Epidermal melanocyte (primary cell): Measurements from ENCODE around the gene BTBD2.

Source experiments
- DNase-seq: peaks from one replicate; pipeline ENCODE4 v3.0.0; 2011; ENCODE audit warnings: low spot score; ENCODE audit not compliant: insufficient read length

BTBD2 gene

DNA sequence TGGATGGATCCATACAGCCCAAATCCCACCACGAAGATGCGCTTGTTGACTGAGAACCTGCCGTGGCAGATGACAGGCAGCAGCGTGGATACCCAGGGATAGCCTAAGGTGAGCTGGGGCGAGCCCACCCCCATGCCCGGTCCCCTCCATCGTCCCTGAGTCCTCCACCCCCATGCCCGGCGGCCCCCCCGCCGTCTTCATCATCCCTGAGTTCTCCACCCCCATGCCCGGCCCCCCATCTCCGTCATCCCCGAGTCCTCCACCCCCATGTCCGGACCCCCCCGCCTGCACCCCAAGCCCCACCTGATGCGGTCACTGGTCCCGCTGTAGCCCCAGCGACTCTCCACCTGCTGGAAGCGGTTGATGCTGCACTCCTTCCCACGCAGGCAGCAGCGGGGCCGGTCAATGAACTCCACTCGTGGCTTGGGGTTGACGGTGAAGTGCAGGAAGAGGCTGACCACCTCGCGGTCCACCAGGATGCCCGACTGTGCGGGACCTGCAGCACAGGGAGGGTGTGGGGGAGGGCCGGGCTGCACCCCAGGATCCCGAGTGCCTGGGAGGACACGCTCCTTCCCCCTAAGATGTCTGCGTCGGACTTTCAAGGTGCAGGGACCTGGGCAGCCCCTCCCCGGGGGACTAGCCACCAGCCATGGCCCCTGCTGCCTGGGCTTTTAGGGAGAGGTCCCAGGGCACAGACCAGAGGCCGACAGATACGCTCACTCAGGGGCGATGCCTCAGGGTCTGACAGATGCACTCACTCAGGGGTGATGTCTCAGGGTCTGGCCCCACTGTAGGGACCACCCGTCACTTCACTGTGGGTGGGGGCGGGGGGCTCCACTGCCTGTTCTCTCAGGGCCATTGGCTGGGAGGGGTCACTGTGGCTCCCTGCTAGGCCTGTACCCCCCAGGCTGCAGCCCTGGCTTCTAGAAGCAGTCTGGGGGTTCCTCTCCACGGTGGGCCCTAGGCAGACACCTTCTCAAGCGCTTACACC is 28.0 kb downstream of the BTBD2 start:
- no peak for DNase-seq

DNA sequence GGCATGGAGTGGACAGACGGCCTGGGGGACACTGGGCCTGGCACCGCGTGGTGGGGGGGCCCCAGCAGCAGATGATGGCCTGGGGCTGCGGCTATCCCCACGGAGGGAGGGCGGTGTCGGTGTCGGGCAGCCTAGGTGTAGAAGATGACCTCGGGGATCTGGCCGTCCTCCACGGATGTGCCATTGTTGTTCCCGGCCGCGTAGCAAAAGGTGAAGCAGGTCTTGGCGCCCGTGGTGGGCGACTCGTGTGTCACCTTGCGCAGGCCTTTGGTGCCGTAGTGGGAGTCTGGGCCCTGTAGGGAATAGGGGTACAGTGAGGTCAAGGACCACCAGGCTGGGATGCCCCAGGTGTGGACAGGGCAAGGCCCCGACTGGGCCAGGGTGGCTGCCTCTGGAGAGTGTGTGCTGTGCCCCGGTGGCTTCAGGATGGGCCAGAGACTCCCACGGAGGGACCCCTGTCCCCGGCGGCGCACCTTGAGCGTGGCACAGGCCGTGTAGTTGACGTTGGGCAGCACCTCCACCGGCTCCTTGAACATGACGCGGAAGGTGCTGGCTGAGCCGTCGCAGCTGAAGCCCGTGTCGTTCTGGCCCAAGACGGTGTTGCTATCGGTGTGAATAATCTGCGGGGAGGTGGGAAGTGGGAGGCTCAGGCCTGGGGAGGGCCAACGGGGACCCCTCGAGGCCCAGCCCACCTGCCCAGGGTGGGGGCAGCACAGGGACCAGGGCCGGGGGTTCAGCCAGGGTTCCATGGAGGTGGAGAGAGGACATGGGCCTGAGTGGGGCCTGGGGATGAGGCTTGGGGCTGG is 29.0 kb downstream of the BTBD2 start:
- no peak for DNase-seq

DNA sequence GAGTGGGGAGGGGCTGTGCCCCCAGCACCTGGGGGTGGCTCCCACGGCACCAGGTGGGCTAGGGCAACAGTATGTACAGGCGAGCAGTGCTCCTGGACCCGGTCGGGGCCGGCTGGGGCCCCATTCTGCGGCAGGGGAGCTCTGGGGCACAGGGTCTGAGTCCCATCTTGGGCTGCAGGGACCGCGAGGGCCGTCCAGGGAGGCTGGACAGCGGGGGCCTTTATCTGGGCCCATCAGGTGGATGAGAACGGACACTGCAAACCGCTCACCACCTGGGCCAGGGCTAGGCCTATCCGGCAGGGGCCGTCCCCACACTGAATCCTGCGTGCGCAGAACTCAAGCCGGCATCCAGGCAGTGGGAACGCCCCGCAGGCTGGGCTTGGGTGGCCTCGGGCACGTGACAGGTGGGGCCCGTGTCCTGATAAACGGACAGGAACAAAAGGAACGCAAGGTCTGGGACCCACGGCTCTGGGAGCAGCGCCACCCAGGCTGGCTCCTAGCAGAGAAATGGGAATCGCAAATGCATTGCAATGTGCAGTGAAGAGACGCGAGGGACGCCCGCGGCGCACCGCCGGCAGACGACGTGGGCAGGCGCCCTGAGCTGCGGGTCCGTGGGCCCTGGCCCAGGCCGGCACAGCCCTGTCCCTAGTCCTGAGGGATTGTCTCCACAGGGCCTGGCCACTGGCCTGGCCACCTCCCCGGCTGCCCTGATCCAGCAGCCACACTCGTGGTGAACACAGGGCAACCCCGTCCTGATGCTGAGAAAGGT is 29.7 kb downstream of the BTBD2 start:
- no peak for DNase-seq

DNA sequence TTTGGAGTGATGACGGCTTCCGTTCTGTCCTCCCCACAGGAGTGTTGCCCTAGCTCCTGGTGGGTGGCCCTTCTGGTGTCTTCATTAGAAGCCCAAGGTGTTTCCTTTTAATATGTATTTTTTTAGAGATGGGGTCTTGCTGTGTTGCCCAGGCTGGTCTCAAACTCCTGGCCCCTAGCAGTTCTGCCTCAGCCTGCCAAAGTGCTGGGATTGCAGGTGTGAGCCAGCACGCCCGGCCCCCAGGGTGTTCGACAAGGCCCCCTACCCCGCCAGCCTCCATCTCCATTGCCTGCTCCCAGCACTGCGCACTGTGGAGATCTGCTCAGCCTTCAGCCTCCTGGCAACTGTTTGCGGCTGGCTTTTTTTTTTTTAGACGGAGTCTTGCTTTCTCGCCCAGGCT is 31.2 kb downstream of the BTBD2 start:
- DNase-seq = no peak

DNA sequence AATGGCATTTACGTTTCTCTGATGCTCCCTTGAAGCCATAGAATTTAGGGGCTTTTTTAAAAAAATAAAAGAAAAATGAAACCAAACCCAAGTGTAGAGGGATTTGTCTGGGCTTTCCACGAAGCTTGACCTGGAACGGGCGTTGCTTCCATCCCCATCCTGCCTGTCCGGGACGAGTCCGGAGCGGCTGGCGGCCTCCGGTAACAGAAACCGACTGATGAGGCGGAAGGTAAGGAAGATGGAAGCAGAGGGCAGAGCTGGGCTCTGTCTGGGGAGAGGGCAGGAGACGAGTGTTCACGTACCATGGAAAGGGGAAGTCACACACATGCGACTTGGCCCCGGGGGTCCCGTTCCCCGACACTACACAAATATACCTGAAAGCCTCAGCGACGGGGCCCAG is 34.3 kb downstream of the BTBD2 start:
- DNase-seq = no peak

DNA sequence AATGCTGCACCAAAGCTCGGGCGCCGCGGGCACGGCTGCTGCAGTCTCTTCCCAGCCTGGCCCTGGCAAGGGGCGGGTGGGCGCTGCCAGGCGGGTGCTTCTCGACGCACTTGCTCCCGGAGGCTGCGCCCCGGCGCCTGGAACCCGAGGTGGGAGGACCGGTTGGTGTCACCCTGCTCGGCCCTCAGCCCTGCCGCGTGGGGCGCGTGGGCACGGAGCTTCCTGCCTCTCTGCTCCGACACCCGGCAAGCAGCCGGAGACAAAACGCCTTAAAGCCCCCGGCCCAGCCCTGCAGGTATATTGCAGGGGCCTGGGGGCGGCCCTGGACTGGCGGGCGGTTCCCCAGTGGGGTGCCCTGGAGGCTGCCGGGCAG is 34.7 kb downstream of the BTBD2 start:
- no peak for DNase-seq

DNA sequence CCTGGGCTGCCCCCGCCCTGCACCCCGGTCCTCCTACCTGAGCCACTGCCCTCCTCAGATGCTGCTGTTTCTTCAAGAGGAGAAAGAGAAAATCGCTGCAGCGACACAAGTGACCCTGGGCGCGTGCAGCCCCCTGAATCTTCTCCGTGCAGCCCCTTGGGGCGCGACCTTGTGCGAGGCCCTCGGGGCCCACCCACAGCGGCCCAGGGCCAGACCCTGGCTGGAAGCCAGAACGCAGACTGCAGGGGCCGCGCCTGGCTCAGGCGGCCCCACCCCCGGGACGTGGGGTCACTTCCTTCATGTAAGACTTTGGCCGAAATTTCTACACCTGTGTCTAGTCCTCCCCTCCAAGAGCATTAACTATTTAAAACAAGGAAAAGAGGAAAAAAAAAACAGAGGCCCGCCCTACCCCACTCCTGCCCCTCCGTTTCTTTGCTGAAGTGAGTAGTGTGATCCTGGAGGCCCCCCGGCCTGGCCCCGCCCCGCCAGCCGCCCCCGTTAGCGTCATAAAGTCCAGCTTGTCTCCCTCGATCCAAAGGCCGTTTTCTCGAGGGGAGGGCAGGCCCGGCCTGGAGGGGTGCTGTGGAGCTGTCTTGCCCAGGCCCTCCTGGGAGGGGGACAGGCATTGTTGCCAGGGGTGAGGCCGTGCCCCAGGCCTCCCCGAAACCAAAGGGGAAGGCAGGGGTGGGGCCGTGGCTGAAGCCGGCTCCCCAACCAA is 35.3 kb downstream of the BTBD2 start:
- no peak for DNase-seq

DNA sequence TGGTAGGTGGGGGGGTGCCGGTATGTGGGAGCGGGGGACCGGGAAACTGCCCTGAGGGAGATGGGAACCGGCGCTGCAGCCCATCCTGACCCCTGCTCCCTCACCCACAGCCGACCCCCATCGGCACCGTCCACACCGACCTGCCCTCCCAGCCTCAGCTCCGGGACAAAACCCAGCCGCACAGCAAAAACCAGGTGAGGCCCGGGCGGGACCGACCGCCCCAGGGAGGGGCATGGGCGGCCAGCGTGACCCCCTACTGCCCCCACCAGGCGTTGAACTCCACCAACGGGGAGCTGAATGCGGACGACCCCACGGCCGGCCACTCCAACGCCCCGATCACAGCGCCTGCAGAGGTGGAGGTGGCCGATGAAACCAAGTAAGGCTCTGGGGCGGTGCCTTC is 35.9 kb downstream of the BTBD2 start:
- DNase-seq = no peak

DNA sequence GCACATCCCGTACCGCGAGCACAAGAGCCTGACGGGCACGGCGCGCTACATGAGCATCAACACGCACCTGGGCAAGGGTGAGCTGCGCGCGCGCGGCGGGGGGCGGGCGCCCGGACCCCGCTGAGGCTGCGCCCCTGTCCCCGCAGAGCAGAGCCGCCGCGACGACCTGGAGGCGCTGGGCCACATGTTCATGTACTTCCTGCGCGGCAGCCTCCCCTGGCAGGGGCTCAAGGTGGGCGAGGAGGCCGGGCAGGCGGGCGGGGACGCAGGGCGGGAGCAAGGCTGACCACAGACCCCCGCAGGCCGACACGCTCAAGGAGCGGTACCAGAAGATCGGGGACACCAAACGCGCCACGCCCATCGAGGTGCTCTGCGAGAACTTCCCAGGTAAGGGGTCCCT is 36.5 kb downstream of the BTBD2 start:
- DNase-seq = no peak

DNA sequence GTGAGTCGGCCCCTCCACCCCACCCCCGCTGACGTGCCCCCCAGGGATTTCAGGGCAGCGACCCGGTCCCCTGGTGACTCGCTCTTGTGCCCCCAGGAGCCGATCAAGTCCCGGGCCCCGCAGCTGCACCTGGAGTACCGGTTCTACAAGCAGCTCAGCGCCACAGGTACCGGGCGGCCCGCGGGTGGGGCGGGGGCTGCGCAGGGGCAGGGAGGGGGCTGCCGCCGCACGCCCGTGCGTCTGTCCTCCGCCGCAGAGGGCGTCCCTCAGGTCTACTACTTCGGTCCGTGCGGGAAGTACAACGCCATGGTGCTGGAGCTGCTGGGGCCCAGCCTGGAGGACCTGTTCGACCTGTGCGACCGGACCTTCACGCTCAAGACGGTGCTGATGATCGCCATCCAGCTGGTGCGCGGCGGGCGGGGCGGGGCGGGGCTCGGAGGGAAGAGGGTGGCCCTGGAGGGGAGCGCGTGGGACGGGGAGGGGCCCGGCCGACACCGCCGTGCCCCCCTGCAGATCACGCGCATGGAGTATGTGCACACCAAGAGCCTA is 37.1 kb downstream of the BTBD2 start:
- no peak for DNase-seq

DNA sequence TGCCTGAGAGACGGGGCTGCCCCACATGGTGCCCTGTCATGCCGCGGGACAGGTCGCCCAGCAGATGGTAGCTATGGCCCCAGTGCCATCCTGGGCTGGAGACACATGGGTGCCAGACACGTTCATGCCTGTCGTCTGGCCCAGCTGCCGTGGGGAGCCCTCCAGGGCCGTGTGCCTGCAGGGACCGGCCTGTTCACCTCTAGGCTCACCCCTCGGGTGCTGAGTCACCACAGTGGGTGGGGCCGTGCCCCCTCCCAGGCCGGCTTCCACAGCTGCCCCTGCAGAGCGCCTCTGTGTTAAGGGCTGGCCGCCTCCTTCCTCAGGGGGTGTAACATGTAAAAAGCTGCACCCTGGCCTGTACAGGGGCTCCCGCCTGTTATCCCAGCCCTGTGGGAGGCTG is 38.4 kb downstream of the BTBD2 start:
- no peak for DNase-seq

DNA sequence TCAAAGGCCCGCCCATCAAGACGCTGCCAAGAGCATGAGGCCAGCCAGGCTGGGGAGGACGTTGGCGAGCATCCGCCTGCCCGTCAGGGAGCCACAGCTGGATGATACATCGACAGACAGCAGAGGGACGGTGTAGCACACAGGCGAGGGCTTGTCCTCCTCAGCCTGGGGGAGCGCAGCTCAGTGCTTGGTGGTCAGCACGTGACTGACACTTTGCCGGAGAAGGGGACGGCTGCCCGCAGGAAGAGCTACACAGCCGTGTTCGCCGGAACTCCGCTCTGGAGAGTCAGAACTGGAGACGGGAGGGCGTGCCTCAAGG is 40.4 kb downstream of the BTBD2 start:
- DNase-seq = peak; percentile 56

DNA sequence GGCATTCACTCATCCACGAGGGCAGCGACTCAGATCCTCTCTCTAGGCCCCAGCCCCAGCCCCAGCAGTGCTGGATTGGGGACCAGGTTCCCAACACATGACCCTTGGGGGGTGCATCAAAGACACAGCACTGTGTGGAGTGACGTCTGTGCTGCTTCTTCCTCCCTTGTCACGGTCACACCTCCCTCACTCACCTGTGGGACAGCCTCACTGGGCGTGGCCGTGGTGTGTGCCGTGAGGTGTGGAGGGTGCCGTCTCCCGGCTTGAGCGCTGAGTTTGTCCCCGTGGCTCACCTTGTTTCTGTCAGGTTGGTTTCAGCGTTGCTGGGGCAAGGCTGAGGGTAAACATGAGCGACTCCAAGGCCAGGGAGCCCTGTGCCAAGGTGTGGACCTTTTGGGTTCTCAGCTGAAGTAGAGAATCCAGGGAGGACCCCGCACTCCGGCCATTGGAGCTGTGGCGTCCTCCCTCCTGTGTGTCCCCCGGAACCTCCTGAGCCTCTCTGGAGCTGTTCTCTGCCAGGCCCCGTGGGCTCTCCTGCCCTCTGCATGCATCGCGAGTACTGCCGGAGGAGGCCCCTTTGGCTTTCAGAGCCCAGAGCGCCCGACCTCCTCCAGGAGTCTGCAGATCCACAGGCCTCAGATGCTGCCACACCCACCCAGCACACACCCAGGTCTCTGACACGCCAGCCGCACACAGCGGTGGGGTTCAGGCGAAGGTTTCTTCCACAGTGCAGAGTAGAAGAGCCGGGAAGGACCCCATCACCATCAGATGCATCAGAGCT is 40.9 kb downstream of the BTBD2 start:
- DNase-seq = no peak

DNA sequence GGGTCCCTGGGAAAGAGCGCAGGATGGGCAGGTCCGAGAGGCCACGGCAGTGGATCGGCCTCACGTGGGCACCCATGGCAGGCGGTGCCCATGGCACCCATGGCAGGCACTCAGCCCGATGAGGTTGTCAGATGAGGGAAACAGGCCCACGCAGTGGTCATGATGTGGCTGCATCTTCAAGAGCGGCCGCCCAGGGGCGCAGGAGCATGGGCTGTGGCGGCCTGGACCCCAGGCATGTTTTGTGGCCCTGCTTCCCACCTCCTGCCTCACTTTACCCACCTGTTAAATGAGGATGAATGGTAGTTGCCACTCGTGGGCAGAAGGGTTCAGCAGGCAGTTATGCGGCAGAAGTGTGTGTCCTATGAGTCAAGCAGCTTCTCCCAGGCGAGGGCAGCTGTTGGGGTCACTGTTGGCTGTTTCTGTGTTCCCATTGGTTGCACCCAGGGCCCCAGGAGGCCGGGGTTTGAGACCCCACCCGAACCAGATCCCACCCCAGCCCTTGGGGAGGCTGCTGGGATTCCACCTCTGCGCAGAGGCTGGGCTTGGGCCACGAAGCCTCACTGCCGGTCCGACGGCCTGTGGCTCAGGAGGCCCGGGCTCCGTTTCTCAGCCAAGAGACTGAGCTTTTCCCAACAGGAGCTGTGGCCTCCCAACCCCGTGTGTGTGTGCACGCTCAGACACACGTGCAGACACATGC is 44.6 kb downstream of the BTBD2 start:
- DNase-seq = no peak

DNA sequence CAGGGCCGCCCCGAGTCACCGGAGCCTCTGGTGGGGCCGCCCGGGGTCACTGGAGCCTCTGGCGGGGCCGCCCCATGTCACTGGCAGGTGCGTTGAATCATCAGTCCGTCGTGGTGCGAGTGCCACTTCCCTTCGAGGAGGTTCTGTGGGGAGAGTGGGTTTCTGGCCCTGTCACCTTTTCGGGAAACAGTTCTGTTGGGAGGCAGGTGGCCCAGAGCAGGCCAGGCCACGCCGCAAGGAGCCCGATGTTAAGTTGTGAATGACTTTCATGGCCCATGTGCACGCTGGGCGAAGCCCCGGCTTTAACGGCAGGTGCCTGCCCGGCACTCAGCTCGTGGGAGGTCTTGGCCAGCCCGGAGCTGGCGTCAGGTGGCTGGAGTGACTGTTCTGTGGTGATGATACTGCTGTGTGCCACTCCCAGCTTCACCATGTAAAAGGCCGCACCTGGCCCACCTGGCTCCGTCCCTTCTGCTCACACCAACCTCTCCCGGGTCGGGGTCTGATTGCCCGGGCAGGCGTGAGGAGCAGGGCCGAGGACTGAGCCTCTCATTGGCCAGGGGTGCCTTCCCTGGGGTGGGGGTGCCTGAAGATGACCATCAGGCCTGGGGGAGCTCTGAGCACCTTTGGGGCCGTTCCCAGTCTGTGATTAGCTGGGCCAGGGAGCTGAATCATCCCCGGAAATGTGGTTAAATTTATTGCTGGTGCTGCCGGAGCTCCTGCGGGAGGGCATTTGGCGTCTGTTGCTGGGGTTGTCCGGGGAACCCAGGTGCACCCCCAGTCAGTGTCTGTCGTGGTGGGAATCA is 45.3 kb downstream of the BTBD2 start:
- DNase-seq = no peak

DNA sequence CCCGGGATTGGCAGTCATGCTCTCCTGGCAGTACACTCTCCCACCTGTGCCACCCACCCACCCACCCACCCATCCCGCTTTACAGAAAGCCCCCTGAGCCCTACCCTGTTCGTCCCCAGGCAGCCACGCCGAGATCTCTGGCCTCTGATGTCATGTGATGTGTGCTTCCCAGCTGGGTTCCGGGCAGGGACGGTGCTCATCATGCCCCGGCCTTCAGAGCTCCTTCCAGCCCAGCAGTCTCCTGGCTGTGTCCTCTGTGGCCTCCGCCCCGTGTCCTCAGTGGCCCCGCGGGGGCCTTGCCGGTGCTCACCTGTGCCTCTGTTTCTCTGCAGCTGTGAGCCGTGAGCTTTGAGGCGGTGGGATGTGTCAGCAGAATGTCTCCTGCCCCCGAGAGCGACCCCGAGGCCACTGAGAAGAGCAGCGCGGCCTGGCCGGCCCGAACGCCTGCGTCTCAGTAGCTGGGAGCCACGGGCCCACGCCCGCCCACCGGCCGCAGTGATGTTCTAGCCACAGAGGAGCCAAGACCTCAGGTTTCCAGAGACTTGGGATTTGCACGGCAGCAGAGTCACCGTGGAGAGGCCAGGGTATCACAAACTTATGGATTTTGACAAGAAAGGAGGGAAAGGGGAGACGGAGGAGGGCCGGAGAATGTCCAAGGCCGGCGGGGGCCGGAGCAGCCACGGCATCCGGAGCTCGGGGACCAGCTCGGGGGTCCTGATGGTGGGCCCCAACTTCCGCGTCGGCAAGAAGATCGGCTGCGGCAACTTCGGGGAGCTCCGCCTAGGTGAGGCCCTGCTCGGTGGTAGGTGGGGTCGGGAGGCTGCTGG is 46.1 kb downstream of the BTBD2 start:
- DNase-seq = no peak

DNA sequence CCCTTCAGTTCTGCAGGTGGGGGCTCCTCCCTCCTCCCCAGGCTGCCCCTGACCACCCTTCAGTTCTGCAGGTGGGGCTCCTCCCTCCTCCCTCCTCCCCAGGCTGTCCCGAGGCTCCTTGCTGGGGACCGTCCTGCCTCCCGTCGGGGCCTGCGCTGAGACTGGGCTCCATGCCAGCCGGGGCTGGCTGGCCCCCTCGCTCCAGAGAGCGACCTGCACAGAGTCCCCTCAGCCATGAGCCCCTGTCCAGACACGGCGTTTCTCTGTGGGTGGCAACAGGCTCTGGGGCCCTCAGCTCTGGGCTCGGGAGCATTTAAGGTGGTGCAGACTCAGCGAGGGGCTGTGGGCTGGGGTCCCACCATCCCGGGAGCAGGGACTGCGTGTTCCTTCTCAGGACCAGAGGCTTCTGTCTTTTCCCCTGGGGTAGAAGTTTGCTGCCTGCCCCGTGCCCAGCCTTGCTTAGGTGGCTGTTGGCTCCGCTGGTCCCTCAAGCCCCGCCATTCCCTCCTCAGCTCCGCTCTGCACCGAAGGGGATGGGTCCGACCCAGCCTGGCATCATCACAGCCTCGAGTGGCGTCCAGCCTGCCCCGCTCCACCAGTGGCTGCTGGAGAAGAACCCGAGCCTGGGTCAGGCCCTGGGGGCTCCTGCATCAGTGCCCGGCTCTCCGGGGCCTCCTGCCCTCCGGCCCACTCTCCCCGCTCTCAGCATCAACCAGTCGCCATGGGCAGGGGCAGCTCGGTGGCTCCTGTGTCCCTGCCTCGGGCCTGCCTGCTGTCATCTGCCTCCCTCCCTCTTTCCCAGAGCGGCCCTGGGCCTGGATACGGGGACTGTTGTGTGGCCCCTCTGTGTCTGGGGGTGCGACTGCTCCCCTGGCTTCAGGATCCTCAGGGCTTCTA is 47.0 kb downstream of the BTBD2 start:
- DNase-seq = no peak
